Peyer's patch (tissue), 4 donors: Measurements from ENCODE around the gene ALOX5.

Experiments used
- POLR2A ChIP-seq, 2 donors: fragments of 450-650 bp; IDR thresholded peaks; one replicate each; pipeline ENCODE4 v1.5.1; 2017; ENCODE audit warnings: antibody characterized with exemption in 2 of 2, mild to moderate bottlenecking in 2 of 2, moderate library complexity in 2 of 2
- TF ChIP-seq, protein P1 (sequence below), 6 experiments: fragments of 450-650 bp in 4 of 6; fragments of 200-600 bp in 2 of 6; sonication (generic) in 1 of 6; IDR thresholded peaks; one replicate each; pipeline ENCODE4 v1.5.1; 2017 to 2019; ENCODE audit warnings: antibody characterized with exemption in 6 of 6, mild to moderate bottlenecking in 3 of 6, moderate library complexity in 1 of 6

DNA sequence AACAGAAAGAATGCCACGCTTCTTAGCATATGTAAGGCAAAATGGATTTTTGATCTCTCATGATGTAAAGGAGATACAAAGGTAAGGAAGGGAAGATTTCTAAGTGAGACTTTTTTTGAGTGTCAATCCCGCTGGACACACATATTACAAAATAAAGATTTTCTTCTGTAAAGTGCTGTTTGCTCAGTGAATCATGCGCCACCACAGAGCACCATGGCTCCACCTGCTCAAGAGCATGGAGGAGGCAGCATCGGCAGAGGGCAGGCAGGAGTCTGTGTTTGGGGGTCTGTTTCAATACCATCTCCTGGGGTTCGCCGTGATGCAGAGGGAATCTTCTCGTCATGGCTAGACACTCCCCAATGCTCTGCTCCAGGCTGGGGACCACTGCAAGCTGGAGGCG lies 83.5 kb downstream of the ALOX5 start:
- TF ChIP-seq, protein P1, sequence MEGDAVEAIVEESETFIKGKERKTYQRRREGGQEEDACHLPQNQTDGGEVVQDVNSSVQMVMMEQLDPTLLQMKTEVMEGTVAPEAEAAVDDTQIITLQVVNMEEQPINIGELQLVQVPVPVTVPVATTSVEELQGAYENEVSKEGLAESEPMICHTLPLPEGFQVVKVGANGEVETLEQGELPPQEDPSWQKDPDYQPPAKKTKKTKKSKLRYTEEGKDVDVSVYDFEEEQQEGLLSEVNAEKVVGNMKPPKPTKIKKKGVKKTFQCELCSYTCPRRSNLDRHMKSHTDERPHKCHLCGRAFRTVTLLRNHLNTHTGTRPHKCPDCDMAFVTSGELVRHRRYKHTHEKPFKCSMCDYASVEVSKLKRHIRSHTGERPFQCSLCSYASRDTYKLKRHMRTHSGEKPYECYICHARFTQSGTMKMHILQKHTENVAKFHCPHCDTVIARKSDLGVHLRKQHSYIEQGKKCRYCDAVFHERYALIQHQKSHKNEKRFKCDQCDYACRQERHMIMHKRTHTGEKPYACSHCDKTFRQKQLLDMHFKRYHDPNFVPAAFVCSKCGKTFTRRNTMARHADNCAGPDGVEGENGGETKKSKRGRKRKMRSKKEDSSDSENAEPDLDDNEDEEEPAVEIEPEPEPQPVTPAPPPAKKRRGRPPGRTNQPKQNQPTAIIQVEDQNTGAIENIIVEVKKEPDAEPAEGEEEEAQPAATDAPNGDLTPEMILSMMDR (IDR thresholded peaks at IDR 0.05), result no peak
- TF ChIP-seq POLR2A (IDR thresholded peaks at IDR 0.05), result no peak
